ENCODE results near the gene TRIM32.

Gene TRIM32, protein sequence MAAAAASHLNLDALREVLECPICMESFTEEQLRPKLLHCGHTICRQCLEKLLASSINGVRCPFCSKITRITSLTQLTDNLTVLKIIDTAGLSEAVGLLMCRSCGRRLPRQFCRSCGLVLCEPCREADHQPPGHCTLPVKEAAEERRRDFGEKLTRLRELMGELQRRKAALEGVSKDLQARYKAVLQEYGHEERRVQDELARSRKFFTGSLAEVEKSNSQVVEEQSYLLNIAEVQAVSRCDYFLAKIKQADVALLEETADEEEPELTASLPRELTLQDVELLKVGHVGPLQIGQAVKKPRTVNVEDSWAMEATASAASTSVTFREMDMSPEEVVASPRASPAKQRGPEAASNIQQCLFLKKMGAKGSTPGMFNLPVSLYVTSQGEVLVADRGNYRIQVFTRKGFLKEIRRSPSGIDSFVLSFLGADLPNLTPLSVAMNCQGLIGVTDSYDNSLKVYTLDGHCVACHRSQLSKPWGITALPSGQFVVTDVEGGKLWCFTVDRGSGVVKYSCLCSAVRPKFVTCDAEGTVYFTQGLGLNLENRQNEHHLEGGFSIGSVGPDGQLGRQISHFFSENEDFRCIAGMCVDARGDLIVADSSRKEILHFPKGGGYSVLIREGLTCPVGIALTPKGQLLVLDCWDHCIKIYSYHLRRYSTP

DNA sequence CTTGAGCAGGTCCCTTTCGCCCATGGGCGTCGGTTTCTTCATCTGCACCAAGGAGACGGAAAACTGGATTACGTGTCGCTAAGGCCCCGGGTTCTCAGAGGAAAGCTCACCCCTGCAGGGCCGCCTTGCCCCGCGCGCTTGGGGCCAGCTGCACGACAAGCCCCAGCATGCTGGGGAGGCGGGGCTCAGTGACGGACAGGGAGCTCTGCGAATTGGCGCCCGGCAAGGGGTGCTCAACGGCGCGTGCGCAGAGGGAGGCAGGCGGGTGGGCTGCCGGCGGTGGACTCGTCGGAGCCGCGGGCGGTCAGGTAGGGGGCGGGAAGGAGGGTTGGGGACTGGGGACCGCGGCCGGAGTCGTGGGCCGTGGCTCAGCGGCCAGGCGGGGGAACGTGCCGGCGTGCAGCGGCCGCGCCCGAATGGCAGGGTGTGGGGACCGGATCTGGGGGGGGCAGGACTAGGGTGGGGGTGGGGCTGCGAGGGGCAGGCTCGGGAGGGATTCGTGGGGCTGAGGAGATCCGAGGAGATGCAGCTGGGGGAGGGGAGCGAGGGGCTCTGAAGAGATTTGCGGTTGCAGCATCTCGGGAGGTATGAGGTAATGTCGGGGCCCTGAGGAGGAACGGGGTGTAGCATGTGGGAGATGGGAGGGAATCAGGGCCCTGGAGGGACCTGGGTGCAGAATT, at the start of gene TRIM32:
Gene TRIM32 (plus strand): TSS at position 232 of the 680 bp plus-strand sequence. CDS start 10,438 bp downstream, outside the sequence.
- in situ Hi-C loops (cut with MboI; ENCODE audit: low sequenced_read_pairs) = no loop called here

DNA sequence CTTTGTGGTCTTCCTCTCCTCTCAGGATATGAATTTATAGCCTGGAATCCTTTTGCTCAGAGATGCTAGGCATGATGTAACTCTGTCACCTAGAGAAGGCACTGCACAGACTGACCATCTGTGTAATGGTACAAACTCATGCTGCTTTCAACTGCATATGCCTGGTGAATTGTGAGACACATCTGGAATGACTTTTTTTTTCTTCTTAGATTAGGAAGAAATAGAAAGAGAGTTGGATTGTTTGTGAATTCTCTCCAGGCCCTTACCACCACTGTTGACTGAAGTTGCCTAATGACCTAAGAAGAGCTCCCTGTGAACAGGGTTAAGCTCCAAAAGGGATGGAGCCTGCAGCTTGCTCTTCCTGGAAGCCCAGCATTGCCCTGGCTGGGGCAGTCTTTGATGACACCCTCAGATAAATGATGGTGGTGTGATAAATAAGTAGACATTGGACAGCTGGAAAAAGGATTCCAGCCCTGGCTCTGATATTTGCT, 47.8 kb upstream of the TRIM32 start:
- in situ Hi-C loops (cut with MboI; ENCODE audit: low sequenced_read_pairs) = no loop called here

DNA sequence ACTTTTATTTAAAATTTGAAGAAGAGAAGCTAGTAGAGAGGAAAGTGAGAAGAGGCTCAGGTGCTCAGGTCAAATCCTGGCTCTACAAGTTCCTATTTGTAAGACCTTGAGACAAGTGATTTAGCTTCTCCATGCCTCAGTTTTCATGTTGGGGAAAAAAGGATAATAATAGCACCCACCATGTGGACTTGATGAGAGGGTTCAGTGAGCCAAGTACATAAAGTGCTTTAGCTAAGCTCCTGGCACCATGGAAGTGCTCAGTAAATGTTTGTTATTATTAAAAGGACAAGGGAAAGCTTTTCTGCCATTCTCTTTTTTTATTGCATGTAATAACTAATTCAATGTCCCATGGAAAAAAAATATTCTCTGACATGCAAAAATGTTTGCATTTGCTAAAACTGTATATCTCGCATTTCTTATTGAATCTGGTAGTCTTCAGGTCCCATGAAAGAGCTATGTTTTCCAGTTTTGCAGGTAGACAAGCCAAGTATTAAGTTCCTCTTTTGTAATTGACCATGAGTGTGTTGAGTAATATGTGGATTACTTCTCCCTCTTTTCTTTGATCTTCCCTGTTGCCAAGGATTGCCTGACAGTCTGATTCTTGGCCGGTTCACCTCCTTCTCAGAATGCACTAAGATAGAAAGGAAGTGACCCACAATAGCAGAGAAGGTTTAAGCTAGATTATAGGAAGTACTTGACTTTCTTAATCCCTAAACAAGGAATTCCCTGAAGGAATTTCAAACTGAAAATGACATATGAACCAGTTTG, 45.6 kb upstream of the TRIM32 start:
- in situ Hi-C loops (cut with MboI; ENCODE audit: low sequenced_read_pairs) = no loop called here

DNA sequence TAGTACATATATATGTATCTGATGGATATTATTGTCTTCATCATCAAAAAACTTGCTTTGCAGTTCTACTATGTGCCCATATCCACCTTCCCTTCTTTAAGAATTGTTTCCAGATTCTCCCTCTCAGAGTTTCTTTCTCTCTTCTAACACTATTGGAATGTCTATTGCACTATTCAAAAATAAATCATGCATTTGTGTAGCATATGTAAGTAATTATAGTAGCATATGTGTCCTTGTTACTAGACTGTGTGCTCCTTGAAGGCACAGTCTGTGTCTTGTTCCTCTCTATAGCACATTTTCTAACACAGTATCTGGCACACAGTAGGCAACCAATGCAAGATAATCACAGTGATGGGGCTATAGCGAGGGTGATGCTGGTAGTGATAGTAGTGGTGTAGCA, 43.4 kb upstream of the TRIM32 start:
- in situ Hi-C loops (cut with MboI; ENCODE audit: low sequenced_read_pairs) = no loop called here

DNA sequence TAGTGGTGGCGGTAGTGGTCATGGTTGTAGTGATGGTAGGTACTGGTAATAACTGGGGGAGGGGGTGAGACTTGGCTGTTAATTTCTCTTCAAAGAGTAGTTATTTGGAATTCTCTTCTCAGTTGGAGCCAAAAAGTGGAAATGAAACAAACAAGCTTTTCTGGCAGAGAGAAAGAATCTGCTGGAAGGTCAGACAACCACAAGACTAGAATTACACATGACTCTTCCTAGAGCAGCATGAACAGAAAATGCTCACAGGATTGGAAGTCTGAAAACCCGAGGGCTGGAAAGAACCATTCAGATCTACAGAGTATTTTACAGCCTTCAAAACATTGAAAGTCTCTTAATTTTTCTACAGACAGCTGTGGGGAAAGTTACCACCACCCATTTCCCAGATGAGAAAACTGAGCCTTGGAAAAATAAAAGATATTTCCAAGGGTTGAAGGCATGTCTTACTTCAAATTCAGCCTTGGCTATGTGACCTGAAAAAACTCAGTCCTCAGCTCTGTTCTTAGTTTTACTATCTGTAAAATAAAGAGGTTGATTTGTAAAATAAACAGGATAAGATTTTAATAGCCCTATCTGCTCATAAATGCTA, 42.9 kb upstream of the TRIM32 start:
- in situ Hi-C loops (cut with MboI; ENCODE audit: low sequenced_read_pairs) = no loop called here

DNA sequence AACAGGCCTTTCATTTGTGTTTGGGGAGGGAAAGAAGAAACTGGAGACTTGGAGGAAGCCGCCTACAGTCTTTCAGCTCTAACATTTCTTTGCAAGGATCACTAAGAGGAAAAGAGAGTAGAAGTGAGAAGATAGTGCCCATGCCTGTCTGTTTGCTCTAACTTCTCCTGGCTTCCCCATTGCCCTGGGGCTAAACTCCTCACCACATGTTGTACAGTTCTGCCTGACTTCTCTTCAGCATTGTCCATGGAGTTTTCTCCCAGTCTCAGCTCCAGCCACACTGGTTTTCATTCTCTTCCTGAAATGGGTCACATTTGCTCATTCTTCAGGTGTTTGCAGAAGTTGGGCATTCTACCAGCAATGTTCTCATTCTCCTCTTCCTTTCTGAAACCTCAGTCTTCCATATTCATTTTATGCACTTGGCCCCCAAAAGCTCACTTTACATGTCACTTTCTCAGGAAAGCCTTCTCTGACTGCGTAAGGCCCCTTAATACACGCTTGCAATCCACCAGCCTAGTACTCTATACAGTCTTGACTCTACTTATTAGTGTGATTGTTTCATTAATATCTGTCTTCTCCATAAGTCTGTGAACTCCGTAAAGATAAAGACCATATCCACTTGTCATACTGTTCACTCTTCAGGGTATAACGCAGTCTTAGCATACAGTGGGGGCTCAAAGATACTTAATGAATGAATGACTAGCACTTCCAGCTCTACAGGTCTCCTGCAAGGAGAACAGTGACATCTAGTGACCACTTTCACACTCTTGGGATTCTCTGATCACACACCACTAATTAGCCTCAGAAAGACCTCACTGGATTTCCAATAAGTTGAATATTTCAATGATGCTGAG, 40.2 kb upstream of the TRIM32 start:
- in situ Hi-C loops (cut with MboI; ENCODE audit: low sequenced_read_pairs) = no loop called here

DNA sequence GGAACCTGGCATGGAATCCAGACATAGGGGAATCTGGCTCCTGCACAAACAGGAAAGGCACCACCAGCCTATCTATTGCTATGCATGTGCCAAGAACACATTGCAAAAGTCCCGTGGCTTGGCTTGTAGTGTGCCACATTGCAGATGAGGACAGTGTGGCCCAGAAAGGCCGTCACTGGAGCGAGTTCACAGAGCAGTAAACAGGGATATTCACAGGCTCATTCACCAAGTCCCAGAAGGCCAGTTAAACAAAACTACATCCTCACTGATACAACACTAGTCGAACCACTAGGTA, 39.6 kb upstream of the TRIM32 start:
- in situ Hi-C loops (cut with MboI; ENCODE audit: low sequenced_read_pairs) = no loop called here

DNA sequence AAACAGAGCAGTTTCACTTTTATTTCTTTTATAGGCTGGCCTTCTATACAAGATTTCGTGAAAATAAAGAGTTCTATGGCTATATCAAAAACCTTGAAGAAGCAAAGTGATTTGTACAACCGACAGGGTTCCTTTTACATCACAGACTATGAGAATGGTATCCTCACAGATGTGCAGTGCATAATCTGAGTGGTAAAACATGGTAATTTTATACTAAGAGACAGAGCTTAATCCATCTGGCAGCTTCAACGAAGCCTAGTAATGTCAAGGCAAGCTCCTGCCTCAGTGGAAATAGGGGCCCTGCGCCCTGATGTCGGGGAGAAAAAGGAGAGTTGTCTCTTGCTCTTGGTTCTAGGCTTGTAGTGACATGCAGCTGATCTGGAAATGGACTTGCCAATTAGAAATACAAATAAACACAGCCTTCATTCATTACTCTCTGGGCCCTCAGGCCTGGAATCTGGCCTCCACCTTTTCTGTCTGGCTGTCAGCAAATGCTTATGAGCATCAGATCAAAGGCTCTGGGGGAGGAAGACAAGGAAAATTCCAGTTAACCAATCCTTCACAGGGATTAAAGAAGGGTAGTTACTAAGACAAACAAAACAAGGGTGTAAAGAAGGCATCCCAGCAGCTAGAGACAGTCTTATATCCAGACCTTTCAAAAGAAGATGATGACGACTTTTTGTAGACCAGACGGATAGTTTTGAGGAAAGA, 33.6 kb upstream of the TRIM32 start:
- in situ Hi-C loops (cut with MboI; ENCODE audit: low sequenced_read_pairs) = no loop called here

DNA sequence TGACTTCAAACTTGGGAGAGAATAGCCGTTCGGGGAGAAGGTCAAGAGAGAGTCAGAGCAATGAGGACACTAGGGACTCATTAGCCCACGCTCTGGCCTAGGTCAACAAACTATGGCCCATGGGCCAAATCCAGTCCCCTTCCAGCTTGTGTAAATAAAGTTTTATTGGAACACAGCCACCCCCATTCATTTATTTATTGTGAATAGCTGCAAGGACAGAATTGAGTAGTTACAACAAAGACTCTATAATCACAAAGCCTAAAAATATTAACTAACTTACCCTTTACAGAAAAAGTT, 33.1 kb upstream of the TRIM32 start:
- in situ Hi-C loops (cut with MboI; ENCODE audit: low sequenced_read_pairs) = no loop called here

DNA sequence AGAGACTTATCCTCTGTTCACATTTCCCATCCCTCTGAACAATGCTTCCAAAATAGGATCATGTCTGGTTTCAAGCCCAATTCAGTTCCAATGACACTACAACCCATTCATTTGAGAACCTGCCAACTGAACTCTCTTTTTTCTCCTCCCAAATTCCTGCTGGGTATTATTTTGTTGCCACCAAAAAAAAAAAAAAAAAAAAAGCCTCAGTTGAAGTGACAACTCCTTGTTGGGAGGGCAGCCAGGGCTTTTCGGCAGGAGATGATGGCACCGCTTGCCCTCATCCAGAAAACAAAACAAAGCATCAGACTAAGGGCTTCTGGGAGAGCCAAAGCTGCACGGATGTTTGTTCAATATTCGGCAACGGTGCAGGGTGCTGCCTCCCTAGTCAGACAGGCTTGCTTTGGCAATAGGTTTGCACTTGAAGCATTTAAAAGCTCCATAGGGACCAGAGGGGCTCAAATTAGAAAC, 30.6 kb upstream of the TRIM32 start:
- in situ Hi-C loops (cut with MboI; ENCODE audit: low sequenced_read_pairs) = no loop called here

DNA sequence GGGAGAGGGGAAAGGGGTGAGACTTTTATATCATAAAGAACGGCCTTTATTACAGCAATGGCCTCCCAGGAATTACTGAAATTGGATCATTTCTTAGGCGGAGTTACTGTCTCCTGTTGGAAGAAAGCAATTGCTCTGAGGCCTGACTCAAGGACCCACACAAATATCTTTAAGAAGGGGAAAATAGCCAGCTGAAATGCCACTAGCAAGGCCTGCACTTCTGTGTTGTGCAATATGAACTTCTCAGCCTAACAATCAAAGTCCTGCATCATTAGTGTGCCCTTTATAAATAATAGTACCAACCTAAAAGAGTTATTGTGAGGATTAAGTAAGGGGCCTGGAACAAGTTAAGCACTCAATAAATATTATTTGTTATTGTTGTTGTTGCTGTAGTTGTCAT, 30.1 kb upstream of the TRIM32 start:
- in situ Hi-C loops (cut with MboI; ENCODE audit: low sequenced_read_pairs) = no loop called here

DNA sequence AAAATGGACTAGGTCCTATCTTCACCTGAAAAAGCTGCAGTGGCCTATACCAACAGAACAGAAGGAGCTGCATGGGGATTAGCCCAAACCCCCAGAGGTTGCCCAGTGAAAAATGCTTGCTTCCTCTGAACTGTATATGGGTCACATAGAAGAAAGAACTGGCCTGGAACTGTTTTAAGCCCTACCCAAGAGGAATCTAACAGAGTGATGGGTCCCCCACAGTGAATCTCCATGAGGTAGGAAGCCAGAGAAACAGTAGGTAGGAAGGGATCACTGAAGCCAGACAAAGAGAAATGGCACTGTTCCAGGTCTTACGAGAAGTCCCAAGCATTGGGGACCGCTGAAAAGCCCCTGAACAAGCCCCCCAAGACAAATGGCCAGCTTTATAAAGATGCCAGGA, 28.8 kb upstream of the TRIM32 start:
- in situ Hi-C loops (cut with MboI; ENCODE audit: low sequenced_read_pairs) = no loop called here

DNA sequence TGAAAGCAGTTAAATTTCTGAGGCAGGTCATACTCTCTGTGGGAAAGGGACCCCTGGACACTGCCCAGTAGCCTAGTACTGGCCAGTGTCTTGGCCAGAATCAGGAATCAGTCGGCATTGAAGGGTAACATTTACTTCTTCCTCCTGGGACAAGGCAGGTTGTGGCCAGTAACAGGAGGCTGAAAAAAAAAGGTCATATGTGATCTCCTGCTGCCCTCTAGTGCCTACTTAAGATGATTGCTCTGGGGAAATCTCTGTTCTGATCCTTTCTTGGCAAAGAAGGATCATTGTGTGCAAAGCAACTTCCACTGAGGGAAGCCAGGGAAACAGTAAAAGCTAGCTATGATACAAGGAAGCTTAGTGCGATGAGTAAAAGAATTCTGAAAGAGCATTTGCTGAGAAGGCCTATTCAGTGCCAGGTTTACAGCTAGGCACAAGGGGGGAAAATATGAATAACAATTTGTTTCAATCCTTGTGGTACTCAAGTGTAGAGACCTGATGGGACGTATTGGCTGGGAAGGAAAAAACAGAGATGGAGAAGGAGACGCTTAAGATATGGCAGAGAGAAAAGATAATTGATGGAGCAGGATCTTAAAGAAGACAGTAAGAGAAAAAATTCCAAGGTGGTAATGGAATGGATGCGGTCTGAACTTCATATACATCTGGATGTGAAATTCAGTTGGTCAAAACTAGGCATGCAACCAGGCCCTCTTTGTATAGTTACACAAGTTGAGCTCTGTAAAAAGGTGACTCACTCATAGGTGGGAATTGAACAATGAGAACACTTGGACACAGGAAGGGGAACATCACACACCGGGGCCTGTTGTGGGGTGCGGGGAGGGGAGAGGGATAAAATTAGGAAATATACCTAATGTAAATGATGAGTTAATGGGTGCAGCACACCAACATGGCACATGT, 25.8 kb upstream of the TRIM32 start:
- in situ Hi-C loops (cut with MboI; ENCODE audit: low sequenced_read_pairs) = no loop called here

DNA sequence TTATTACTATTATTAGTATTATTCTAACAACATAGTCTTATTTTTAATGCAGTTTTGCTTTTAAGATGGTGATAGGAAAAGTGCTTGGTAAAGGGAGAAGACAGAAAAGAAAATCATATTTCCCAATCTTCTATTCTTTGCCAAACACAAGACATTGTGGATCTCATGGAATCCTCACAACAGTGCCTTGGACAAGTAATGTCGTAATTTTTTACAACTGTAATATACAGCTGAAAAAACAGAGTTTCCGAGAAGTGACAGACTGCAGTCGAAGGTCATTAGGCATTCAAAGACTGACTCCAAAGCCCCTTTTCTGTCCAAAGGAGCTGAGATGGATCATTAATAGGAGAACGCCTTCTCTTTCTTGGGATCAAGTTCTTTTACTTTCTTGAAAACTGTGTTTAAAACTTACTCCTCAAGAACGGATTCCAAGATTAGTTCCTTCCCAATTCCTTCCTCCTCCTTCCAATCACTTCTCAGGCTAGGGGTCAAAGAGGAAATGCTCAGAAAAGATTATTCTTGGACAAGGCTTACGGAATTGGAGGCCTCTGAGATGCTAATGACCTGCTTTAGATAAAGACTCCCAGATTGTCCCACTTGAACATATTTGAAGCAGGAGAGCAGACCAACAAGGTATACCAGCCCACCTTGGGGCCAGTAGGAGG, 24.3 kb upstream of the TRIM32 start:
- in situ Hi-C loops (cut with MboI; ENCODE audit: low sequenced_read_pairs) = no loop called here

DNA sequence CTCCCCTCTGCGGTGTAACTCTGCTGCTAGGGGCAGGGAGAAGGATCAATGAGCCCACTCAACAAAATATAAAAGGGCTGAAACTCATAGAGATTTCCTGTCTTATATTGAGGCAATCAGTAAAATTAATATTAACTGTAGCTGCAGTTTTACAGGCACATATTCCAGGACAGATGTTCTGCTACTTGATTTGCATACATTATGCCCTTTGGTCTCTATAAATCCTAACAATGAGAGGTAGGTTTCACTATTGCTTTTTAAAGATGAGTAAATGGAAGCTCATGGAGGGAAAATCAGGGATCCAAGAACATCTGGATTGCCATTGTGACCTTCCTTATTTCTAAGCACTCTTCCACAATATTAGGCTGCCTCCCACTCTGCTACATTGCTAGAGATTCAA, 23.5 kb upstream of the TRIM32 start:
- in situ Hi-C loops (cut with MboI; ENCODE audit: low sequenced_read_pairs) = no loop called here

DNA sequence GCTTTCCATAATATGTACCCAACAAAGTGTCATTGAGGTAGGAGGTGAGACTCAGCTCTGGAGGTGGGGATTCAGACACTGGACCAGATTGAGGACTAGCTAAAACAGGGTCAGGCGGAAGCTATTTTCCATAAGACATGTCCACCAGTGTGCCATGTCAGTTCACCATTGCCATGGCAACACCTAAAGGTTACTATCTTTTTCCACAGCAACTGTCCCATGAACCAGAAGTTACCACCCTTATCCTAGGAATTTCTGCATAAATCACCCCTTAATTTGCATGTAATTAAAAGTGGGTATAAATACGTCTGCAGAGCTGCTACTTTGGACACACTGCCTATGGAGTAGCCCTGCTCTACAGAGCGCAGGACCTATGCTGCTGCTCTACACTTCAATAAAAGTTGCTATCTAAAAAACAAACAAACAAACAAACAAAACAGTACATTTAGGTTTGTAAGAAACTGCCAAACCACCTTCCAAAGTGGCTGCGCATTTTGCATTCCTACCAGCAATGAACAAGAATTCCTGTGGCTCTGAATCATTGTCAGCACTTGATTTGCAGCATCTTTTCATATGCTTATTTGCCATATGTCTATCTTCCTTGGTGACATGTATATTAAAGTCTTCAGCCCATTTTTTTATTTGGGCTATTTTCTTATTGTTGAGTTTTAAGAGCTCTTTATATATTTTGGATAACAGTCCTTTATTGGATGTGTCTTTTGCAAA, 18.0 kb upstream of the TRIM32 start:
- in situ Hi-C loops (cut with MboI; ENCODE audit: low sequenced_read_pairs) = no loop called here

DNA sequence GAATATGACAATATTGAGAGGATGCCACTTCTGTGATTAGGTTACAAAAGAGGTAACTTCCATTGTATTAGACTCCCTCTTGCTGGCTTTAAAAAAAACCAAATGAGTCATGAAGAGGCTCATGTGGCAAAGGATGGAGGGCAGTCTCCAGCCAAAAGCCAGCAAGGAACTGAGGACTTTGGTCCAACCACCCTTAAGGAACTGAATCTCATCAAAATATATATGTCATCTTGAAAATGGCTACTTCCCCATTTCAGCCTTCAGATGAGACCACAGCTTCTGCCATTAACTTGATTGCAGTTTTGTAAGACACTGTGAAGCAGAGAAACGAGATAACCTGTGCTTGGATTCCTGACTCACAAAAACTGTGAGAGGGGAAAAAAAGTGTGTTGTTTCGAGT, 15.5 kb upstream of the TRIM32 start:
- in situ Hi-C loops (cut with MboI; ENCODE audit: low sequenced_read_pairs) = no loop called here

Measured in hTERT RPE-1 (cell line).